ENCODE data around the gene ATP23.

DNA sequence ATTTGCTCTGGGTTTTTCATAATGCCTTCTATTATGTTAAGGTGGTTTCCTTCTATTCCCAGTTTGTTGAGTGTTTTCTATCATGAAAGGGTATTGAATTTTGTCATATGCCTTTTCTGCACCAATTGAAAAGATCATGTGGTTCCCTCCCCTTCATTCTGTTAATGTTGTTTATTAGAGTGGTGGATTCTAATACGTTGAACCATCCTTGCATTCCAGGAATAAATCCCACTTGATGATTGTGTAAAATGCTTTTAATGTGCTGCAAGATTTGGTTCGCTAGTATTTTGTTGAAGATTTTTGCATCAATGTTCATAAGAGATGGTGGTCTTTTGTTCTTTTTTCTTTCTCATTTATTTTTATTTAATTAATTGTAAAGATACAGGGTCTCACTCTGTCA, 55.2 kb downstream of the ATP23 start:
- TF ChIP-seq CTCF (IDR thresholded peaks at IDR 0.05; ENCODE audit: low read depth, low read length) (no peak), EZH2phosphoT487 (IDR thresholded peaks at IDR 0.05; ENCODE audit: low read depth) (no peak)

Data from OCI-LY3 (cell line).